ENCODE results near the gene HIVEP1. TPM values are rescaled to one million over a fixed set of nuclear protein-coding genes. Genes with fewer than 3 reads are reported as not detected.

The HIVEP1 gene
- total RNA-seq, 3 donors from 2014 or later (not counting 1 experiment from before 2014, with no cell fraction given): 26.3 to 37.9 (median 28.4) TPM

- Histone ChIP-seq H3K36me3 (ENCODE audit: control insufficient read depth, insufficient read depth, low read length) (peaks cover 15% of the 10 kb centered on the region), H3K9me3 (ENCODE audit: control insufficient read depth, insufficient read depth, low read length) (no peaks in the 10 kb centered on the region), H3K4me3 (ENCODE audit: low read length) (no peak overlapping the region), H3K27me3 (ENCODE audit: control insufficient read depth, insufficient read depth, low read length) (no peaks in the 10 kb centered on the region), H3K27ac (ENCODE audit: low read length) (no peak overlapping the region), H3K4me1 (ENCODE audit: control insufficient read depth, insufficient read depth, low read length) (peaks cover 42% of the 10 kb centered on the region)
- peaks cover 63 to 71% of the 10 kb centered on the region in 2 donors for H3K4me1 Mint-ChIP-seq
- no peaks in the 10 kb centered on the region for H3K27me3 Mint-ChIP-seq (ENCODE audit: low read depth in 2 of 2)
- H3K27ac Mint-ChIP-seq: peak overlapping the region; percentile 60 to 74
- no peak for ATAC-seq
- WGBS (ENCODE audit: insufficient coverage): 90% methylated on average over 2 of the region's 2 CpGs
- intact Hi-C loops (cut with micrococcal nuclease): no loop called here
- H3K4me3 Mint-ChIP-seq: no peak overlapping the region
- no peak for TF ChIP-seq CTCF (IDR thresholded peaks at IDR 0.05)
- H3K36me3 Mint-ChIP-seq: peaks cover 25% of the 10 kb centered on the region
- peaks cover 0 to 3% of the 10 kb centered on the region in 2 donors for H3K9me3 Mint-ChIP-seq
- no peak for DNase-seq
Observed at GRCh38 chr6:12116264-12116800, 104.2 kb downstream of the HIVEP1 start.

DNA sequence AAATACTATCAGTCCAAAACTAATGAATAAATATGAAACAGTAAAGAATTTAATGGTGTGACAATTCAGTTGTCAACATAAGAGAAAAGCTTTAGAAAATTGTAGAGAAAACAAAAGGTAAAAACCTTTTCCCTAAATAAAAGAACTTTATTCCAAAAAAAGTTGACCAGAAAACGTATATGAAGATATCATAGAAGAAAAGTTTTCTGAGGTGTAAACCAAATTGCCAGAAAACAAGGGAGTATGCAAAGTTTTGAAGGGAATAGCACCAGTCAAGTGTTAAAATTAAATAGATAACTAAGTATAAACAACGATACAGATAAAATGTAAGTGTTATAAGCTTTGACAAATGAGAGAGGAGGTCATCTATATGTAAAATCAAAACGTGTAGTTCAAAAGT, 104.9 kb downstream of the HIVEP1 start:
- H3K27me3 ChIP-seq (ENCODE audit: control insufficient read depth, insufficient read depth, low read length): no peaks in the 10 kb centered on the region
- H3K9me3 ChIP-seq (ENCODE audit: control insufficient read depth, insufficient read depth, low read length): no peaks in the 10 kb centered on the region
- H3K36me3 ChIP-seq (ENCODE audit: control insufficient read depth, insufficient read depth, low read length): peaks cover 17% of the 10 kb centered on the region
- no peaks in the 10 kb centered on the region for H3K27me3 Mint-ChIP-seq (ENCODE audit: low read depth in 2 of 2)
- WGBS (ENCODE audit: insufficient coverage): 100% methylated on average over 1 of the region's 3 CpGs
- peak overlapping the region in 1 of 2 donors; percentile 74 for H3K27ac Mint-ChIP-seq
- H3K36me3 Mint-ChIP-seq: peaks cover 25% of the 10 kb centered on the region
- intact Hi-C loops (cut with micrococcal nuclease): no loop called here
- TF ChIP-seq CTCF (IDR thresholded peaks at IDR 0.05): no peak
- H3K4me1 ChIP-seq (ENCODE audit: control insufficient read depth, insufficient read depth, low read length): peaks cover 38% of the 10 kb centered on the region
- DNase-seq: no peak
- no peak overlapping the region for H3K4me3 Mint-ChIP-seq
- ATAC-seq: no peak
- no peak overlapping the region for H3K27ac ChIP-seq (ENCODE audit: low read length)
- H3K9me3 Mint-ChIP-seq: peaks cover 0 to 3% of the 10 kb centered on the region in 2 donors
- no peak overlapping the region for H3K4me3 ChIP-seq (ENCODE audit: low read length)
- peaks cover 58 to 69% of the 10 kb centered on the region in 2 donors for H3K4me1 Mint-ChIP-seq

- Mint-ChIP-seq H3K27me3 (ENCODE audit: low read depth in 2 of 2) (no peaks in the 10 kb centered on the region), H3K36me3 (peaks cover 25% of the 10 kb centered on the region), H3K4me3 (no peak overlapping the region), H3K27ac (peak overlapping the region; percentile 41 to 72), H3K9me3 (peaks cover 0 to 3% of the 10 kb centered on the region in 2 donors), H3K4me1 (peaks cover 41 to 53% of the 10 kb centered on the region in 2 donors)
- DNase-seq: no peak
- no peaks in the 10 kb centered on the region for H3K27me3 ChIP-seq (ENCODE audit: control insufficient read depth, insufficient read depth, low read length)
- no peak overlapping the region for H3K4me3 ChIP-seq (ENCODE audit: low read length)
- H3K27ac ChIP-seq (ENCODE audit: low read length): peak overlapping the region; percentile 26
- no peak for TF ChIP-seq CTCF (IDR thresholded peaks at IDR 0.05)
- H3K36me3 ChIP-seq (ENCODE audit: control insufficient read depth, insufficient read depth, low read length): peaks cover 17% of the 10 kb centered on the region
- ATAC-seq: no peak
- H3K9me3 ChIP-seq (ENCODE audit: control insufficient read depth, insufficient read depth, low read length): no peaks in the 10 kb centered on the region
- intact Hi-C loops (cut with micrococcal nuclease): no loop called here
- peaks cover 25% of the 10 kb centered on the region for H3K4me1 ChIP-seq (ENCODE audit: control insufficient read depth, insufficient read depth, low read length)
Observed at GRCh38 chr6:12118607-12119006, 106.5 kb downstream of the HIVEP1 start.

DNA sequence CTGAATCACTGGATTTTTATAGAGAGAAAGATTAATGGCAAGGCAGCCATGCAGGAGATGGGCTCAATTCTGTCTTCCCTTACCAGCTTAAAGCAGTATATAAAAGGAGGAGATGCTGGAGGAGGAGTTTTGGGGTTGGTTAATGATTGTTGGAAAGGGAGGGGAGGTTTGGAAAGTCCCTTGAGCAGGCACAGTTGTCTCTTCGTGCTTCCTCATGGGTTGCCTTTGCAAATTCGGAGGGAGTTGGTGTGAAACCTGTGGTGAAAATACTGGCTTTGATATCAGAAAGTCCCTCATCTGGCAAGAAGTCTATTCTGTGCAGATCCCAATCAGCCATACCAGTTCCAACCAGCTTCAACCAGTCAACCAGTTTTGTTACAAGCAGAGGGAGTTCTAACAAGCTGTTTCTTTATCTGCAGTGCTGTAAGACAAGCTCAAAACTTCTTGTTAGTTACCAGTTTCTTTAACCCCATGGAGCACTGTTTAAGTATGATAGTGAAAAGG, 107.0 kb downstream of the HIVEP1 start:
- peak overlapping the region; percentile 26 for H3K27ac ChIP-seq (ENCODE audit: low read length)
- intact Hi-C loops (cut with micrococcal nuclease): no loop called here

More for the DNA sequence above, 107.0 kb downstream of the HIVEP1 start:
- H3K27me3 ChIP-seq (ENCODE audit: control insufficient read depth, insufficient read depth, low read length): no peaks in the 10 kb centered on the region
- peaks cover 20% of the 10 kb centered on the region for H3K4me1 ChIP-seq (ENCODE audit: control insufficient read depth, insufficient read depth, low read length)
- WGBS (ENCODE audit: insufficient coverage): 18% methylated on average over 2 of the region's 2 CpGs
- peak; percentile 28 to 85 for DNase-seq
- peak; percentile 87 to 95 (median 89) for ATAC-seq
- H3K4me3 Mint-ChIP-seq: no peak overlapping the region
- H3K9me3 ChIP-seq (ENCODE audit: control insufficient read depth, insufficient read depth, low read length): no peaks in the 10 kb centered on the region
- H3K9me3 Mint-ChIP-seq: peaks cover 0 to 3% of the 10 kb centered on the region in 2 donors
- peak overlapping the region; percentile 41 to 72 for H3K27ac Mint-ChIP-seq
- H3K36me3 Mint-ChIP-seq: peaks cover 25% of the 10 kb centered on the region
- no peak for TF ChIP-seq CTCF (IDR thresholded peaks at IDR 0.05)
- H3K4me3 ChIP-seq (ENCODE audit: low read length): no peak overlapping the region
- H3K36me3 ChIP-seq (ENCODE audit: control insufficient read depth, insufficient read depth, low read length): peaks cover 17% of the 10 kb centered on the region
- H3K27me3 Mint-ChIP-seq (ENCODE audit: low read depth in 2 of 2): no peaks in the 10 kb centered on the region
- H3K4me1 Mint-ChIP-seq: peaks cover 36 to 48% of the 10 kb centered on the region in 2 donors

Data from natural killer cell (primary cell).